Sigmoid colon (tissue), 7 donors: ENCODE measurements around the gene FRMD1. TPM values are rescaled to one million over a fixed set of nuclear protein-coding genes. Genes with fewer than 3 reads are reported as not detected.

ENCODE experiments used
- DNase-seq: peaks from one replicate; pipeline ENCODE4 v3.0.0-alpha.2; 2019
- H3K27ac ChIP-seq, 4 donors: fragments of 200-600 bp; sonication (generic); one replicate each; pipeline ENCODE4 v1.5.1; 2016 to 2019; ENCODE audit warnings: mild to moderate bottlenecking in 1 of 4
- H3K27me3 ChIP-seq, 3 donors: fragments of 200-600 bp; sonication (generic); one replicate each; pipeline ENCODE4 v1.5.1; 2019; ENCODE audit warnings: mild to moderate bottlenecking in 1 of 3
- H3K36me3 ChIP-seq, 4 donors: fragments of 200-600 bp; sonication (generic); one replicate each; pipeline ENCODE4 v1.5.1; 2016 to 2019
- H3K4me1 ChIP-seq, 4 donors: fragments of 200-600 bp; sonication (generic); one replicate each; pipeline ENCODE4 v1.5.1; 2017 to 2019
- H3K4me3 ChIP-seq, 4 donors: fragments of 200-600 bp; sonication (generic); one replicate each; pipeline ENCODE4 v1.5.1; 2017 to 2019; ENCODE audit warnings: mild to moderate bottlenecking in 2 of 4, moderate library complexity in 1 of 4
- H3K9me3 ChIP-seq, 4 donors: fragments of 200-600 bp in 3 of 4; sonication (generic) in 3 of 4; one replicate each; pipeline versions ENCODE4 v1.5.1 to v1.6.1; 2013 to 2019
- EP300 ChIP-seq, 4 donors: sonication (generic); formaldehyde crosslinking; IDR thresholded peaks; one replicate each; pipeline ENCODE4 v1.6.1; 2017; ENCODE audit warnings: antibody characterized with exemption in 4 of 4
- POLR2A ChIP-seq, 2 donors: fragments of 450-650 bp; IDR thresholded peaks; one replicate each; pipeline ENCODE4 v1.6.1; 2016; ENCODE audit warnings: antibody characterized with exemption in 2 of 2, mild to moderate bottlenecking in 2 of 2, moderate library complexity in 2 of 2
- POLR2AphosphoS5 ChIP-seq, 4 donors: sonication (generic); formaldehyde crosslinking; IDR thresholded peaks; one replicate each; pipeline ENCODE4 v1.6.1; 2017; ENCODE audit warnings: antibody characterized with exemption in 4 of 4
- WGBS, 2 donors: extraction: QIAGEN DNeasy Blood & Tissue Kit; methylation state at CpG; one replicate each; pipeline ENCODE4 v1.1.7; 2013; 5-methylcytosine and 5-hydroxymethylcytosine counted together
- intact Hi-C: fragments of 100-400 bp; cut with DNase I; formaldehyde crosslinking; loops from one replicate; pipeline ENCODE4 v1.15.1; 2023
- polyA plus RNA-seq, 3 donors: library from polyadenylated mRNA; stranded (reverse); fragments of 200-250 nt; gene quantifications; one replicate each; pipeline ENCODE4 v1.2.3, GENCODE V29; 2013
- total RNA-seq, 4 donors: library from RNA; depleted of rRNA; stranded (reverse); fragments of >200 nt; gene quantifications; one replicate each; pipeline ENCODE4 v1.1.0, GENCODE V29; 2016
- TF ChIP-seq, protein P1 (sequence below), 4 experiments: fragments of 450-650 bp in 3 of 4; fragments of 200-600 bp in 1 of 4; IDR thresholded peaks; one replicate each; pipeline ENCODE4 v1.5.1; 2016 to 2019; ENCODE audit warnings: antibody characterized with exemption in 4 of 4, mild to moderate bottlenecking in 3 of 4, moderate library complexity in 2 of 4
- donor health status: healthy with polysubstance abuse.
- donor health status: Bipolar disorder and iron deficiency.
- donor health status: healthy.

The FRMD1 gene
- total and polyA plus RNA-seq, 7 donors = 0.36 to 12.0 (median 4.2) TPM; not detected in 2

DNA sequence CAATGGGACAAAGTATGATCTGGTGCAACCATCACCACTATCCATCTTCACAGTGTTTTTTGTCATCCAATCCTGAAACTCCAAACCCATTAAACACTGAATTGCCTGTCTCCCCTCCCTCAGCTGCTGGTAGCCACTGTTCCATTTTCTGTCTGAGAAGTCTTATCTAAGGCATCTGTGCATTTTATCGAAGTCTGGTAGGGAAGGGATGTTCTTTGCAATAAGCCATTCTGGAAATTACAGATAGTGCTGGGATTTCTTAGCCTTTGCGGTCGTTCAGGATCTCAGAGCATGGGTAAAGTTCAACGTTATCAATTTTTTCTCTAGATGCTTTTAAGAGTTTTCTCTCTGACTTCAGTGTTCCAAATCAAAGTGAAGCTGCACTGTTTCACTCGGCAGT lies 57.4 kb downstream of the FRMD1 start:
- intact Hi-C loops = no loop called here
- no peak for DNase-seq
- Histone ChIP-seq H3K27me3 (peaks cover 0 to 15% (median 0%) of the 10 kb centered on the region in 3 donors), H3K4me1 (no peaks in the 10 kb centered on the region), H3K4me3 (no peak overlapping the region), H3K27ac (no peak overlapping the region), H3K9me3 (no peaks in the 10 kb centered on the region), H3K36me3 (no peaks in the 10 kb centered on the region)
- 69 to 76% methylated on average over 5 of the region's 5 CpGs for WGBS, 2 donors
- TF ChIP-seq POLR2AphosphoS5 (IDR thresholded peaks at IDR 0.05) (no peak), POLR2A (IDR thresholded peaks at IDR 0.05) (no peak), EP300 (IDR thresholded peaks at IDR 0.05) (no peak)
- TF ChIP-seq, protein P1, sequence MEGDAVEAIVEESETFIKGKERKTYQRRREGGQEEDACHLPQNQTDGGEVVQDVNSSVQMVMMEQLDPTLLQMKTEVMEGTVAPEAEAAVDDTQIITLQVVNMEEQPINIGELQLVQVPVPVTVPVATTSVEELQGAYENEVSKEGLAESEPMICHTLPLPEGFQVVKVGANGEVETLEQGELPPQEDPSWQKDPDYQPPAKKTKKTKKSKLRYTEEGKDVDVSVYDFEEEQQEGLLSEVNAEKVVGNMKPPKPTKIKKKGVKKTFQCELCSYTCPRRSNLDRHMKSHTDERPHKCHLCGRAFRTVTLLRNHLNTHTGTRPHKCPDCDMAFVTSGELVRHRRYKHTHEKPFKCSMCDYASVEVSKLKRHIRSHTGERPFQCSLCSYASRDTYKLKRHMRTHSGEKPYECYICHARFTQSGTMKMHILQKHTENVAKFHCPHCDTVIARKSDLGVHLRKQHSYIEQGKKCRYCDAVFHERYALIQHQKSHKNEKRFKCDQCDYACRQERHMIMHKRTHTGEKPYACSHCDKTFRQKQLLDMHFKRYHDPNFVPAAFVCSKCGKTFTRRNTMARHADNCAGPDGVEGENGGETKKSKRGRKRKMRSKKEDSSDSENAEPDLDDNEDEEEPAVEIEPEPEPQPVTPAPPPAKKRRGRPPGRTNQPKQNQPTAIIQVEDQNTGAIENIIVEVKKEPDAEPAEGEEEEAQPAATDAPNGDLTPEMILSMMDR (IDR thresholded peaks at IDR 0.05) = no peak

DNA sequence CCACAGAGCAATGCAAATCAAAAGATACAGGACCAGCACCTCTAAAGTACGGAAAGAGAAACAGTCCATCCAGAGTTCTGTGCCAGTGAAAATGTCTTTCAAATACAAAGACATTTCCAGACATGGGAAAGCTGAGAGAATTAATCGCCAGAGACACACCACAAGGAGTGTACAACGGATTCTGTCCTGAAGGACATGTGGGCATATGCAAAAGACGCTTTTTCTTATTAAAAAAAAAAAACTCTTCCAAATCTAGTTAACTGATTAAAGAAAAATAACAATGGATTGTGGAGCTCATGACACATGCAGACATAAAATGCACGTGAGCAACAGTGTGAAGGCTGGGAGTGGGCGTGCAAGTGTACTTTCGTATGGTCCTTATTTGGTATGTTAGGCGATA lies 58.8 kb downstream of the FRMD1 start:
- no peak for DNase-seq
- Histone ChIP-seq H3K36me3 (no peaks in the 10 kb centered on the region), H3K9me3 (no peaks in the 10 kb centered on the region), H3K4me3 (no peak overlapping the region), H3K27me3 (peaks cover 0 to 14% (median 0%) of the 10 kb centered on the region in 3 donors), H3K27ac (no peak overlapping the region), H3K4me1 (no peaks in the 10 kb centered on the region)
- intact Hi-C loops = no loop called here
- no peak for TF ChIP-seq POLR2AphosphoS5 (IDR thresholded peaks at IDR 0.05)
- TF ChIP-seq EP300 (IDR thresholded peaks at IDR 0.05) = no peak
- TF ChIP-seq, protein P1 (IDR thresholded peaks at IDR 0.05) = no peak
- no peak for TF ChIP-seq POLR2A (IDR thresholded peaks at IDR 0.05)
- 93 to 95% methylated on average over 8 of the region's 8 CpGs for WGBS, 2 donors

DNA sequence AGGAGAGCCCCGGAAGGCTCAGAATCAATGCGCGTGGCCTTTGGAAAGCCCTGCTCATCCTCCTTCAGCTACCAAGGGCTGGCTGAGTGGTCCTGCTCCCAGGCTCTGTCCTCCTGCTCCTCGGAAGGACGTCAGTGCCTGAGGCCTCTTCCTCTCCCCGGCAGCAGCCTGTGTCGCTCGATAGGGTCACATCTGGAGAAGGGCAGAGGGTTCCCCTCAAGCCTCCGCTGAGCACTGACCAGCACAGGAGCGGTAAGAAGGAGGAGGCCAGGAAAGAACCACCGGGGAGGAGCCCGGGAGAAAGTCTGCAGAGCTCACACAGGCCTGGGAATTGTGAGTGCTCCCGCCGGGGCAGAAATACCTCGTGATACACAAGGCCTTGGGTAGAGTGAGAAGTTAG lies 60.3 kb downstream of the FRMD1 start:
- no peak for DNase-seq
- Histone ChIP-seq H3K36me3 (no peaks in the 10 kb centered on the region), H3K4me1 (no peaks in the 10 kb centered on the region), H3K27me3 (peaks cover 0 to 6% (median 0%) of the 10 kb centered on the region in 3 donors), H3K4me3 (no peak overlapping the region), H3K9me3 (no peaks in the 10 kb centered on the region), H3K27ac (no peak overlapping the region)
- intact Hi-C loops = no loop called here
- WGBS, 2 donors = 88 to 91% methylated on average over 15 of the region's 15 CpGs
- TF ChIP-seq POLR2A (IDR thresholded peaks at IDR 0.05) (no peak), EP300 (IDR thresholded peaks at IDR 0.05) (no peak), POLR2AphosphoS5 (IDR thresholded peaks at IDR 0.05) (no peak)
- TF ChIP-seq, protein P1 (IDR thresholded peaks at IDR 0.05) = no peak

DNA sequence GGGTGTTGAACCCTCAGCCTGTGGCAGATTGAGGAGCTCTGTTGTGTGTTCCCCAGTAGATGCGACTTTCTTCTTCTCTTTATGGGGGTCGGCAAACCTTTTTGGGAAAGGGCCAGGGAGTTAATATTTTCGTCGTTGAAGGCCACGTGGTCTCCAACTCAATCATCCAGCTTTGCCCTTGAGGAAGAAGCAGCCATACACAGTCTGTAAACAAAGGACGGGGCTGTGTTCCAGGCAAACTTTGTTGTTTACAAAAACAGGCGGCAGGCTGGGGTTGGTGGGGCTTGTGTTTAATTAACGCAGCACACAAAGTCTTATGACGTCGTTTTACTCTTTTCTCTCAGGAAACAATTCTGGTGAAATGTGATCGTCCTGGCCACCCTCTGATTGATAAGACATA lies 61.4 kb downstream of the FRMD1 start:
- no peak for DNase-seq
- 18 to 57% methylated on average over 11 of the region's 11 CpGs for WGBS, 2 donors
- H3K27me3 ChIP-seq = peaks cover 0 to 6% (median 0%) of the 10 kb centered on the region in 3 donors
- H3K4me3 ChIP-seq = no peak overlapping the region
- H3K4me1 ChIP-seq = no peaks in the 10 kb centered on the region
- intact Hi-C loops = no loop called here
- H3K9me3 ChIP-seq = no peaks in the 10 kb centered on the region
- no peaks in the 10 kb centered on the region for H3K36me3 ChIP-seq
- no peak for TF ChIP-seq POLR2AphosphoS5 (IDR thresholded peaks at IDR 0.05)
- no peak for TF ChIP-seq EP300 (IDR thresholded peaks at IDR 0.05)
- TF ChIP-seq POLR2A (IDR thresholded peaks at IDR 0.05) = no peak
- TF ChIP-seq, protein P1 (IDR thresholded peaks at IDR 0.05) = no peak
- no peak overlapping the region for H3K27ac ChIP-seq
